HepG2 (cell line): ENCODE results near the gene YPEL3. TPM values are rescaled to one million over a fixed set of nuclear protein-coding genes. Genes with fewer than 3 reads are reported as not detected.

Experiments
- KLF15 ChIP-seq: sonication (generic); formaldehyde crosslinking; IDR thresholded peaks from 2 replicates; pipeline ENCODE4 v1.8.1; 2023; ENCODE audit warnings: borderline replicate concordance, mild to moderate bottlenecking, inconsistent platforms, missing genetic modification reagents, mixed read lengths
- MTF2 ChIP-seq: sonication (generic); formaldehyde crosslinking; IDR thresholded peaks from 2 replicates; pipeline ENCODE4 v1.5.0; 2020; ENCODE audit warnings: missing genetic modification reagents, borderline replicate concordance
- NFE2L1 ChIP-seq: sonication (generic); formaldehyde crosslinking; IDR thresholded peaks from 2 replicates; pipeline ENCODE4 v1.4.0; 2020; ENCODE audit warnings: missing genetic modification reagents, mild to moderate bottlenecking, borderline replicate concordance
- PAX8 ChIP-seq: sonication (generic); formaldehyde crosslinking; IDR thresholded peaks from 2 replicates; pipeline ENCODE4 v1.8.0; 2022; ENCODE audit warnings: mild to moderate bottlenecking, missing genetic modification reagents, borderline replicate concordance
- ZBTB33 ChIP-seq: sonication (generic); formaldehyde crosslinking; IDR thresholded peaks from 2 replicates; pipeline ENCODE4 v1.4.0; 2020; ENCODE audit warnings: missing genetic modification reagents
- ZBTB38 ChIP-seq: sonication (generic); formaldehyde crosslinking; IDR thresholded peaks from 2 replicates; pipeline ENCODE4 v1.5.1; 2020; ENCODE audit warnings: mild to moderate bottlenecking, missing genetic modification reagents
- ZNF44 ChIP-seq: sonication (generic); formaldehyde crosslinking; IDR thresholded peaks from 2 replicates; pipeline ENCODE4 v1.5.1; 2020; ENCODE audit warnings: mild to moderate bottlenecking, missing genetic modification reagents
- polyA plus RNA-seq, 8 experiments: library from polyadenylated mRNA; depleted of rRNA in 3 of 8; stranded (reverse) in 7 of 8; unstranded in 1 of 8; fragments of >200 nt; fragmentation: Illumina TruSeq in 4 of 8; extraction: Trizol in 4 of 8; gene quantifications; 2 replicates each; pipeline versions ENCODE4 v1.2.1 to v1.2.3, GENCODE V29; 2011 to 2016; ENCODE audit warnings: low read depth in 4 of 8, missing spikeins in 1 of 8, mixed read lengths in 1 of 8; ENCODE audit not compliant: insufficient read depth in 1 of 8
- total RNA-seq, 5 experiments: library from RNA; depleted of rRNA; stranded (reverse); fragments of >200 nt; fragmentation: Illumina TruSeq; extraction: Trizol; gene quantifications; 2 replicates each; pipeline ENCODE4 v1.2.3, GENCODE V29; 2016; ENCODE audit warnings: low read depth in 1 of 5
- TF ChIP-seq, protein P1 (sequence below): sonication (generic); formaldehyde crosslinking; IDR thresholded peaks from 2 replicates; pipeline ENCODE4 v1.5.0; 2020; ENCODE audit warnings: mild to moderate bottlenecking, missing genetic modification reagents, borderline replicate concordance
- TF ChIP-seq, protein P2 (sequence below): sonication (generic); formaldehyde crosslinking; IDR thresholded peaks from 2 replicates; pipeline ENCODE4 v1.9.0; 2021; ENCODE audit warnings: missing genetic modification reagents, borderline replicate concordance
- TF ChIP-seq, protein P3 (sequence below): IDR thresholded peaks from 2 replicates; pipeline ENCODE4 v1.4.0; 2020; ENCODE audit warnings: mild to moderate bottlenecking, missing genetic modification reagents

The YPEL3 gene
- total and polyA plus RNA-seq, 2 of the 13 experiments (the other 11 are each of a cell fraction or from before 2014, with no cell fraction given), result 5.4 to 47.0 TPM

- TF ChIP-seq ZBTB33 (CRISPR knock-in tag) (peak; percentile 65; the same call in 1 of the 2 replicates), NFE2L1 (no peak), ZNF44 (no peak), PAX8 (0 out of 2 replicates have a peak, but pooled peaks have one; percentile 26), MTF2 (CRISPR knock-in tag) (no peak), ZBTB38 (CRISPR knock-in tag) (peak; percentile 79; the same call in 1 of the 2 replicates), KLF15 (CRISPR knock-in tag) (no peak)
- TF ChIP-seq, protein P1, sequence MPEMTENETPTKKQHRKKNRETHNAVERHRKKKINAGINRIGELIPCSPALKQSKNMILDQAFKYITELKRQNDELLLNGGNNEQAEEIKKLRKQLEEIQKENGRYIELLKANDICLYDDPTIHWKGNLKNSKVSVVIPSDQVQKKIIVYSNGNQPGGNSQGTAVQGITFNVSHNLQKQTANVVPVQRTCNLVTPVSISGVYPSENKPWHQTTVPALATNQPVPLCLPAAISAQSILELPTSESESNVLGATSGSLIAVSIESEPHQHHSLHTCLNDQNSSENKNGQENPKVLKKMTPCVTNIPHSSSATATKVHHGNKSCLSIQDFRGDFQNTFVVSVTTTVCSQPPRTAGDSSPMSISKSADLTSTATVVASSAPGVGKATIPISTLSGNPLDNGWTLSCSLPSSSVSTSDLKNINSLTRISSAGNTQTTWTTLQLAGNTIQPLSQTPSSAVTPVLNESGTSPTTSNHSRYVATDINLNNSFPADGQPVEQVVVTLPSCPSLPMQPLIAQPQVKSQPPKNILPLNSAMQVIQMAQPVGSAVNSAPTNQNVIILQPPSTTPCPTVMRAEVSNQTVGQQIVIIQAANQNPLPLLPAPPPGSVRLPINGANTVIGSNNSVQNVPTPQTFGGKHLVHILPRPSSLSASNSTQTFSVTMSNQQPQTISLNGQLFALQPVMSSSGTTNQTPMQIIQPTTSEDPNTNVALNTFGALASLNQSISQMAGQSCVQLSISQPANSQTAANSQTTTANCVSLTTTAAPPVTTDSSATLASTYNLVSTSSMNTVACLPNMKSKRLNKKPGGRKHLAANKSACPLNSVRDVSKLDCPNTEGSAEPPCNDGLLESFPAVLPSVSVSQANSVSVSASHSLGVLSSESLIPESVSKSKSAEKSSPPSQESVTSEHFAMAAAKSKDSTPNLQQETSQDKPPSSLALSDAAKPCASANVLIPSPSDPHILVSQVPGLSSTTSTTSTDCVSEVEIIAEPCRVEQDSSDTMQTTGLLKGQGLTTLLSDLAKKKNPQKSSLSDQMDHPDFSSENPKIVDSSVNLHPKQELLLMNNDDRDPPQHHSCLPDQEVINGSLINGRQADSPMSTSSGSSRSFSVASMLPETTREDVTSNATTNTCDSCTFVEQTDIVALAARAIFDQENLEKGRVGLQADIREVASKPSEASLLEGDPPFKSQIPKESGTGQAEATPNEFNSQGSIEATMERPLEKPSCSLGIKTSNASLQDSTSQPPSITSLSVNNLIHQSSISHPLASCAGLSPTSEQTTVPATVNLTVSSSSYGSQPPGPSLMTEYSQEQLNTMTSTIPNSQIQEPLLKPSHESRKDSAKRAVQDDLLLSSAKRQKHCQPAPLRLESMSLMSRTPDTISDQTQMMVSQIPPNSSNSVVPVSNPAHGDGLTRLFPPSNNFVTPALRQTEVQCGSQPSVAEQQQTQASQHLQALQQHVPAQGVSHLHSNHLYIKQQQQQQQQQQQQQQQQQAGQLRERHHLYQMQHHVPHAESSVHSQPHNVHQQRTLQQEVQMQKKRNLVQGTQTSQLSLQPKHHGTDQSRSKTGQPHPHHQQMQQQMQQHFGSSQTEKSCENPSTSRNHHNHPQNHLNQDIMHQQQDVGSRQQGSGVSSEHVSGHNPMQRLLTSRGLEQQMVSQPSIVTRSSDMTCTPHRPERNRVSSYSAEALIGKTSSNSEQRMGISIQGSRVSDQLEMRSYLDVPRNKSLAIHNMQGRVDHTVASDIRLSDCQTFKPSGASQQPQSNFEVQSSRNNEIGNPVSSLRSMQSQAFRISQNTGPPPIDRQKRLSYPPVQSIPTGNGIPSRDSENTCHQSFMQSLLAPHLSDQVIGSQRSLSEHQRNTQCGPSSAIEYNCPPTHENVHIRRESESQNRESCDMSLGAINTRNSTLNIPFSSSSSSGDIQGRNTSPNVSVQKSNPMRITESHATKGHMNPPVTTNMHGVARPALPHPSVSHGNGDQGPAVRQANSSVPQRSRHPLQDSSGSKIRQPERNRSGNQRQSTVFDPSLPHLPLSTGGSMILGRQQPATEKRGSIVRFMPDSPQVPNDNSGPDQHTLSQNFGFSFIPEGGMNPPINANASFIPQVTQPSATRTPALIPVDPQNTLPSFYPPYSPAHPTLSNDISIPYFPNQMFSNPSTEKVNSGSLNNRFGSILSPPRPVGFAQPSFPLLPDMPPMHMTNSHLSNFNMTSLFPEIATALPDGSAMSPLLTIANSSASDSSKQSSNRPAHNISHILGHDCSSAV (CRISPR knock-in tag), result no peak
- TF ChIP-seq, protein P2, sequence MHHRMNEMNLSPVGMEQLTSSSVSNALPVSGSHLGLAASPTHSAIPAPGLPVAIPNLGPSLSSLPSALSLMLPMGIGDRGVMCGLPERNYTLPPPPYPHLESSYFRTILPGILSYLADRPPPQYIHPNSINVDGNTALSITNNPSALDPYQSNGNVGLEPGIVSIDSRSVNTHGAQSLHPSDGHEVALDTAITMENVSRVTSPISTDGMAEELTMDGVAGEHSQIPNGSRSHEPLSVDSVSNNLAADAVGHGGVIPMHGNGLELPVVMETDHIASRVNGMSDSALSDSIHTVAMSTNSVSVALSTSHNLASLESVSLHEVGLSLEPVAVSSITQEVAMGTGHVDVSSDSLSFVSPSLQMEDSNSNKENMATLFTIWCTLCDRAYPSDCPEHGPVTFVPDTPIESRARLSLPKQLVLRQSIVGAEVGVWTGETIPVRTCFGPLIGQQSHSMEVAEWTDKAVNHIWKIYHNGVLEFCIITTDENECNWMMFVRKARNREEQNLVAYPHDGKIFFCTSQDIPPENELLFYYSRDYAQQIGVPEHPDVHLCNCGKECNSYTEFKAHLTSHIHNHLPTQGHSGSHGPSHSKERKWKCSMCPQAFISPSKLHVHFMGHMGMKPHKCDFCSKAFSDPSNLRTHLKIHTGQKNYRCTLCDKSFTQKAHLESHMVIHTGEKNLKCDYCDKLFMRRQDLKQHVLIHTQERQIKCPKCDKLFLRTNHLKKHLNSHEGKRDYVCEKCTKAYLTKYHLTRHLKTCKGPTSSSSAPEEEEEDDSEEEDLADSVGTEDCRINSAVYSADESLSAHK (CRISPR knock-in tag), result no peak
- TF ChIP-seq, protein P3, sequence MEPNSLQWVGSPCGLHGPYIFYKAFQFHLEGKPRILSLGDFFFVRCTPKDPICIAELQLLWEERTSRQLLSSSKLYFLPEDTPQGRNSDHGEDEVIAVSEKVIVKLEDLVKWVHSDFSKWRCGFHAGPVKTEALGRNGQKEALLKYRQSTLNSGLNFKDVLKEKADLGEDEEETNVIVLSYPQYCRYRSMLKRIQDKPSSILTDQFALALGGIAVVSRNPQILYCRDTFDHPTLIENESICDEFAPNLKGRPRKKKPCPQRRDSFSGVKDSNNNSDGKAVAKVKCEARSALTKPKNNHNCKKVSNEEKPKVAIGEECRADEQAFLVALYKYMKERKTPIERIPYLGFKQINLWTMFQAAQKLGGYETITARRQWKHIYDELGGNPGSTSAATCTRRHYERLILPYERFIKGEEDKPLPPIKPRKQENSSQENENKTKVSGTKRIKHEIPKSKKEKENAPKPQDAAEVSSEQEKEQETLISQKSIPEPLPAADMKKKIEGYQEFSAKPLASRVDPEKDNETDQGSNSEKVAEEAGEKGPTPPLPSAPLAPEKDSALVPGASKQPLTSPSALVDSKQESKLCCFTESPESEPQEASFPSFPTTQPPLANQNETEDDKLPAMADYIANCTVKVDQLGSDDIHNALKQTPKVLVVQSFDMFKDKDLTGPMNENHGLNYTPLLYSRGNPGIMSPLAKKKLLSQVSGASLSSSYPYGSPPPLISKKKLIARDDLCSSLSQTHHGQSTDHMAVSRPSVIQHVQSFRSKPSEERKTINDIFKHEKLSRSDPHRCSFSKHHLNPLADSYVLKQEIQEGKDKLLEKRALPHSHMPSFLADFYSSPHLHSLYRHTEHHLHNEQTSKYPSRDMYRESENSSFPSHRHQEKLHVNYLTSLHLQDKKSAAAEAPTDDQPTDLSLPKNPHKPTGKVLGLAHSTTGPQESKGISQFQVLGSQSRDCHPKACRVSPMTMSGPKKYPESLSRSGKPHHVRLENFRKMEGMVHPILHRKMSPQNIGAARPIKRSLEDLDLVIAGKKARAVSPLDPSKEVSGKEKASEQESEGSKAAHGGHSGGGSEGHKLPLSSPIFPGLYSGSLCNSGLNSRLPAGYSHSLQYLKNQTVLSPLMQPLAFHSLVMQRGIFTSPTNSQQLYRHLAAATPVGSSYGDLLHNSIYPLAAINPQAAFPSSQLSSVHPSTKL (CRISPR knock-in tag), result peak; percentile 98
These were observed 43.8 kb upstream of the YPEL3 start (continued) for GRCh38 chr16:30139583-30140481.
